Activated CD4-positive, CD25-positive, alpha-beta regulatory T cell treated with anti-CD3 and anti-CD28 coated beads, Interleukin-2, amount 50 U/mL, for 24 hours (primary cell): Measurements from ENCODE around the gene HMSD.

Experiments
- ATAC-seq, 2 donors: fragments of 150-1000 bp; cut with Tn5 transposase; one replicate each; pipeline ENCODE4 v1.10.0; 2021; ENCODE audit warnings: mild to moderate bottlenecking in 1 of 2, moderate library complexity in 1 of 2

HMSD gene

DNA sequence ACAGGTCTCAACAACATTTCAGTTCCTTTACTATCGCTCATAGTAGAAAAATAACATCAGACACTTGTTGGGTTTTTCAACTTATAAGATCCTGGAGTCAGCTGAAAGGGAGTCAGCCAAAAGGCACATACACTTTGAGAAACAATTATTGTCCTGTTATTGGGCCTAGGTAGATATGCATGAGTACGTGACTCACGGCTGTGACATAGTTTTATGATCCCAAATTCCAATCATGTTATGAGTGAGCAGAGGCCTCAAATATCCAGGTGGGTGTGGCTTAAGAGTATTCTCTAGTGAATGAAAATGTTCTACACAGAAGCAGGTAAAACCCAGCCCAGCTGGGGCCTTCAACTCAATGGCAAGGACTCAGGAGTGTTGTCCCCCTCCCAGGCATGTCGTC, 47.9 kb downstream of the HMSD start:
- ATAC-seq = no peak

- no peak for ATAC-seq
Measured at GRCh38 chr18:63997606-63998005, 48.5 kb downstream of the HMSD start.

DNA sequence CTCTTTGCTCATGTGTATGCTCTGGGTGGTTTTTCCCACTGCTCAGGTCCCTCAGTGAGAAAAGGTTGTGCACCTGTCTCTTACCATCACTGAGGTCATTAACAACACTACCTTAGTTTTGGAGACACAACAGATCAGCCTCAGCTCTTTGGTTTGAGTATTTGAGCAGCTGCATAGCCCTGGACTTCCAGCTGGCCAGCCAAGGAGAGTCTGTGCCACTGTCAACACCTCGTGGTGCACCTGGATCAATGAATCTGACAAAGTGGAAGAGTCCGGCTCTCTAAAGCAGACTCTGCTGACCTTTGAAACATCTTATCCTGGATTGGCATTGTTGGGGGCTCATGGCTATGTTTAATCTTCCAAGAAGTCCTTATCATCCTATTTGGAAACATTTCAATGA, 50.8 kb downstream of the HMSD start:
- no peak for ATAC-seq

GRCh38 chr18:64002581-64002980, 53.5 kb downstream of the HMSD start:
- ATAC-seq = no peak

DNA sequence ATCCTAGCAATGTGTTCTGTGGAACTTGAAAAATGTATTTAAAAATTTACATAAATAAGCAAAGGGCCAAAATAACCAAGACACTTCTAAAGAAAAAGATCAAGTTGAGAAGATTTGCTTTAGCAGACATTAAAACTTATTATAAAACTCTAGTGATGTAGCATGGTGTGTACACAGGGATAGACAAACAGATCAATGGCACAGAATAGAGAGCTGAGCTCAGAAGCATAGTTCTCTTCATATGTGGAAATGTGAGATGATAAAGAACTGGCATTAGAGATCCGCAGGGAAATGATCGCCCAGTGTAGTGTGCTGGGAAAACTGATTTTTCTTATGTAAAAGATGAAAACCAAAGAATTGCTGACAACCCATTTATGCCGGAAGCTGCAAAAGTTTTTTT, 60.2 kb downstream of the HMSD start:
- ATAC-seq = no peak
